HepG2 (cell line): ENCODE data around the gene RBM15B. TPM values are rescaled to one million over a fixed set of nuclear protein-coding genes. Genes with fewer than 3 reads are reported as not detected.

ENCODE experiments used
- MLLT10 ChIP-seq: sonication (generic); formaldehyde crosslinking; IDR thresholded peaks from 2 replicates; pipeline ENCODE4 v1.4.0; 2020; ENCODE audit warnings: missing genetic modification reagents
- THAP8 ChIP-seq: sonication (generic); formaldehyde crosslinking; IDR thresholded peaks from 2 replicates; pipeline ENCODE4 v1.5.1; 2020; ENCODE audit warnings: missing genetic modification reagents, mild to moderate bottlenecking, borderline replicate concordance
- THAP9 ChIP-seq: sonication (generic); formaldehyde crosslinking; IDR thresholded peaks from 2 replicates; pipeline ENCODE4; 2020; ENCODE audit warnings: missing genetic modification reagents, mild to moderate bottlenecking, borderline replicate concordance
- ZBTB40 ChIP-seq, 2 experiments: fragments of 450-650 bp in 1 of 2; sonication (generic) in 1 of 2; formaldehyde crosslinking in 1 of 2; IDR thresholded peaks; 2 replicates each; pipeline versions ENCODE4 v1.6.1 to v1.8.0; 2016 to 2022; ENCODE audit warnings: antibody characterized with exemption in 1 of 2, mild to moderate bottlenecking in 1 of 2, missing genetic modification reagents in 1 of 2
- ZFY ChIP-seq: sonication (generic); formaldehyde crosslinking; IDR thresholded peaks from 2 replicates; pipeline ENCODE4 v1.4.0; 2020; ENCODE audit warnings: missing genetic modification reagents
- ZNF766 ChIP-seq: sonication (generic); formaldehyde crosslinking; IDR thresholded peaks from 2 replicates; pipeline ENCODE4 v1.5.0; 2020; ENCODE audit warnings: missing genetic modification reagents, borderline replicate concordance
- polyA plus RNA-seq, 8 experiments: library from polyadenylated mRNA; depleted of rRNA in 3 of 8; stranded (reverse) in 7 of 8; unstranded in 1 of 8; fragments of >200 nt; fragmentation: Illumina TruSeq in 4 of 8; extraction: Trizol in 4 of 8; gene quantifications; 2 replicates each; pipeline versions ENCODE4 v1.2.1 to v1.2.3, GENCODE V29; 2011 to 2016; ENCODE audit warnings: low read depth in 4 of 8, missing spikeins in 1 of 8, mixed read lengths in 1 of 8; ENCODE audit not compliant: insufficient read depth in 1 of 8
- total RNA-seq, 5 experiments: library from RNA; depleted of rRNA; stranded (reverse); fragments of >200 nt; fragmentation: Illumina TruSeq; extraction: Trizol; gene quantifications; 2 replicates each; pipeline ENCODE4 v1.2.3, GENCODE V29; 2016; ENCODE audit warnings: low read depth in 1 of 5

Gene RBM15B
- total and polyA plus RNA-seq, 2 of the 13 experiments (the other 11 are each of a cell fraction or from before 2014, with no cell fraction given), result 8.2 to 19.3 TPM

- TF ChIP-seq ZBTB40 (IDR thresholded peaks at IDR 0.05) (no peak), ZBTB40 (CRISPR knock-in tag; IDR thresholded peaks at IDR 0.05) (no peak), THAP8 (no peak), ZFY (no peak), THAP9 (CRISPR knock-in tag) (no peak), ZNF766 (CRISPR knock-in tag) (no peak; the same call in 1 of the 2 replicates), MLLT10 (CRISPR knock-in tag) (no peak)
- TF ChIP-seq, all 625 proteins: peak for 41
Observed at GRCh38 chr3:51390246-51391074, 625 bp upstream of the RBM15B start (continued).
